Measurements from ENCODE around the gene HIVEP2.

HIVEP2 gene

DNA sequence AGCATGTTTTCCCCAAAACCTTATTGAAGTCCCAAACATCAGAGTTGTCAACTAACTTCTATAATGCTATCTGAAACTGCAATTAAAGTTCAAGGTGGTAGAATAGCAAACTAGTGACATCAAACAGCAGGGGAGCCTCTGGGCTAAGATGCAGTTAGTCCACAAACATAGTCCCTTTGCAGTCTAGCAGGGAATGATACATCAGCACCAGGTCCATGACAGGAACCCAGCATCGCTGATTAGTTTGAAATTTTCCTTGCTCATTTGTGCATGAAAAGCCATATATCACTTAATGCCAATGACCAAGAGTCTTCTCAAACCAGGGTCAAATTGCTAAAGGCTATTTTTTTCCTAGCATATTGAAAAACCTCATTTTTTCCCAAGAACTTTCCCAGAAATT, 145.3 kb downstream of the HIVEP2 start:
- DNase-seq = no peak
- no peaks in the 10 kb centered on the region for H3K27me3 ChIP-seq (ENCODE audit: insufficient read depth, low read length)
- no peak overlapping the region for H3K18ac ChIP-seq (ENCODE audit: low read length)
- no peak overlapping the region for H3K4me3 ChIP-seq (ENCODE audit: low read depth, low read length)
- H3K14ac ChIP-seq (ENCODE audit: low read length) = no peak overlapping the region
- H3K36me3 ChIP-seq (ENCODE audit: control insufficient read depth in 1 of 2, insufficient read depth in 2 of 2, low read length in 2 of 2) = no peaks in the 10 kb centered on the region
- no peak overlapping the region for H3K27ac ChIP-seq (ENCODE audit: low read depth, low read length)
- H3K9me3 ChIP-seq (ENCODE audit: insufficient read depth, low read depth, low read length) = no peaks in the 10 kb centered on the region
- no peaks in the 10 kb centered on the region for H3K79me1 ChIP-seq (ENCODE audit: low read length)
- H3K79me2 ChIP-seq (ENCODE audit: control insufficient read depth, insufficient read depth, low read length, poor library complexity) = no peaks in the 10 kb centered on the region
- no CpG with 5 or more reads among the region's 1 CpG for WGBS (ENCODE audit: extremely low coverage, insufficient coverage, insufficient read length)
- no peak overlapping the region for H2BK12ac ChIP-seq (ENCODE audit: low read length)
- no peak overlapping the region for H4K8ac ChIP-seq (ENCODE audit: low read depth, low read length)
- no peak overlapping the region for H2AFZ ChIP-seq (ENCODE audit: insufficient read depth, low read length, poor library complexity)
- H2AK5ac ChIP-seq (ENCODE audit: low read length) = no peak overlapping the region
- no peak overlapping the region for H4K91ac ChIP-seq (ENCODE audit: low read depth, low read length)
- no peaks in the 10 kb centered on the region for H3K4me1 ChIP-seq (ENCODE audit: control insufficient read depth in 1 of 2, insufficient read depth in 2 of 2, low read length in 2 of 2)
- no peak overlapping the region for H2BK120ac ChIP-seq (ENCODE audit: insufficient read depth, low read length, poor library complexity)
- H4K12ac ChIP-seq (ENCODE audit: low read depth, low read length) = no peak overlapping the region
- no peak overlapping the region for H3K23ac ChIP-seq (ENCODE audit: low read length)
- H3K4me2 ChIP-seq (ENCODE audit: low read length) = no peak overlapping the region
- no peak overlapping the region for H3K9ac ChIP-seq (ENCODE audit: low read length)
- H3K4ac ChIP-seq (ENCODE audit: low read depth, low read length) = no peak overlapping the region
- H2BK5ac ChIP-seq (ENCODE audit: low read depth, low read length, poor library complexity) = no peak overlapping the region

DNA sequence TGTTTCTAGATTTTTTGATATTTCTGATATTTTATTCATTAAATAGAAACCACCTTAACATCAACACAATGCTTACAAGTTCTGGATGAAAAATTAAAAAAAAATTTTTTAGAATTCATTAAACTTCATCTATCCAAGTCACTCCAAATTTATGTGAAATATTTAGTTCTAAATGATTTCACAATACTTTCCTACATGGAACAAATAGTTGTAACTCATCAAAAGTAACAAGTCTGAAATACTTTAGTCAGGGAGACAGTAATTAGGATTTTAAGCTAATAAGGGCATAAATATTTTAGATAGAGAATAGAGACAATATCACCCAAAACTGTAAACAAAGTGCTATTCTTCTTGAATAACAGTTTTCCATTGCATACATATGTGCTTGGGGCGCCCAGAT, 147.8 kb downstream of the HIVEP2 start:
- H4K91ac ChIP-seq (ENCODE audit: low read depth, low read length) = no peak overlapping the region
- H2BK12ac ChIP-seq (ENCODE audit: low read length) = no peak overlapping the region
- H3K4me1 ChIP-seq (ENCODE audit: control insufficient read depth in 1 of 2, insufficient read depth in 2 of 2, low read length in 2 of 2) = no peaks in the 10 kb centered on the region
- H2BK5ac ChIP-seq (ENCODE audit: low read depth, low read length, poor library complexity) = no peak overlapping the region
- H3K9ac ChIP-seq (ENCODE audit: low read length) = no peak overlapping the region
- no CpG with 5 or more reads among the region's 1 CpG for WGBS (ENCODE audit: extremely low coverage, insufficient coverage, insufficient read length)
- no peaks in the 10 kb centered on the region for H3K79me1 ChIP-seq (ENCODE audit: low read length)
- H3K14ac ChIP-seq (ENCODE audit: low read length) = no peak overlapping the region
- H3K4me2 ChIP-seq (ENCODE audit: low read length) = no peak overlapping the region
- H4K12ac ChIP-seq (ENCODE audit: low read depth, low read length) = no peak overlapping the region
- no peak overlapping the region for H3K23ac ChIP-seq (ENCODE audit: low read length)
- H2BK120ac ChIP-seq (ENCODE audit: insufficient read depth, low read length, poor library complexity) = no peak overlapping the region
- no peaks in the 10 kb centered on the region for H3K27me3 ChIP-seq (ENCODE audit: insufficient read depth, low read length)
- no peak overlapping the region for H2AFZ ChIP-seq (ENCODE audit: insufficient read depth, low read length, poor library complexity)
- DNase-seq = peak in 1 of 2 donors; percentile 31
- H3K4me3 ChIP-seq (ENCODE audit: low read depth, low read length) = no peak overlapping the region
- H3K18ac ChIP-seq (ENCODE audit: low read length) = no peak overlapping the region
- no peak overlapping the region for H2AK5ac ChIP-seq (ENCODE audit: low read length)
- H3K9me3 ChIP-seq (ENCODE audit: insufficient read depth, low read depth, low read length) = no peaks in the 10 kb centered on the region
- no peaks in the 10 kb centered on the region for H3K79me2 ChIP-seq (ENCODE audit: control insufficient read depth, insufficient read depth, low read length, poor library complexity)
- H3K36me3 ChIP-seq (ENCODE audit: control insufficient read depth in 1 of 2, insufficient read depth in 2 of 2, low read length in 2 of 2) = no peaks in the 10 kb centered on the region
- H3K27ac ChIP-seq (ENCODE audit: low read depth, low read length) = no peak overlapping the region
- H3K4ac ChIP-seq (ENCODE audit: low read depth, low read length) = no peak overlapping the region
- no peak overlapping the region for H4K8ac ChIP-seq (ENCODE audit: low read depth, low read length)

DNA sequence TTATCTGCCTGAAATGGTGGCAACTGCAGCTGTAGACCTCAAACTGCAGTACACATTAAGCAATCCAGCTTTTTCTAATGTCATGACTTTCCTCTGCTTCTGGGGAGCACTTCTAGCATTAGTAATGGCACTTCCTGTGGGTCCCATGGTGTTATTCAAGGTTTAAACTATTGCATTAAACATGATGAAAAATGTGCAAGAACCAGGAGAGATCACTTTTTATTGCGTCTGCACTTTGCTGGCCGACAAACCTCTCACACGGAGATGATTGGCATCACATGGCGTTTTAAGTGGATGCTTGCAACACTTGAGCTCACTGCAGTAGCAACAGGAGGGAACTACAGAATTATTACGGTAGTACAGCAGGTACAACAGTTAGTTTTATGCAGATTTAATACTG, 148.4 kb downstream of the HIVEP2 start:
- Histone ChIP-seq H4K8ac (ENCODE audit: low read depth, low read length) (no peak overlapping the region), H3K4me2 (ENCODE audit: low read length) (no peak overlapping the region), H3K4ac (ENCODE audit: low read depth, low read length) (no peak overlapping the region), H3K4me3 (ENCODE audit: low read depth, low read length) (no peak overlapping the region), H3K14ac (ENCODE audit: low read length) (no peak overlapping the region), H3K27me3 (ENCODE audit: insufficient read depth, low read length) (no peaks in the 10 kb centered on the region), H3K23ac (ENCODE audit: low read length) (no peak overlapping the region), H2AFZ (ENCODE audit: insufficient read depth, low read length, poor library complexity) (no peak overlapping the region), H2AK5ac (ENCODE audit: low read length) (no peak overlapping the region), H3K79me2 (ENCODE audit: control insufficient read depth, insufficient read depth, low read length, poor library complexity) (no peaks in the 10 kb centered on the region), H3K9me3 (ENCODE audit: insufficient read depth, low read depth, low read length) (no peaks in the 10 kb centered on the region), H4K12ac (ENCODE audit: low read depth, low read length) (no peak overlapping the region), H3K27ac (ENCODE audit: low read depth, low read length) (no peak overlapping the region), H3K9ac (ENCODE audit: low read length) (no peak overlapping the region), H3K36me3 (ENCODE audit: control insufficient read depth in 1 of 2, insufficient read depth in 2 of 2, low read length in 2 of 2) (no peaks in the 10 kb centered on the region), H2BK12ac (ENCODE audit: low read length) (no peak overlapping the region), H4K91ac (ENCODE audit: low read depth, low read length) (no peak overlapping the region), H3K4me1 (ENCODE audit: control insufficient read depth in 1 of 2, insufficient read depth in 2 of 2, low read length in 2 of 2) (no peaks in the 10 kb centered on the region), H2BK5ac (ENCODE audit: low read depth, low read length, poor library complexity) (no peak overlapping the region), H3K18ac (ENCODE audit: low read length) (no peak overlapping the region), H2BK120ac (ENCODE audit: insufficient read depth, low read length, poor library complexity) (no peak overlapping the region), H3K79me1 (ENCODE audit: low read length) (no peaks in the 10 kb centered on the region)
- WGBS (ENCODE audit: extremely low coverage, insufficient coverage, insufficient read length) = no CpG with 5 or more reads among the region's 5 CpGs
- DNase-seq = peak in 1 of 2 donors; percentile 13

DNA sequence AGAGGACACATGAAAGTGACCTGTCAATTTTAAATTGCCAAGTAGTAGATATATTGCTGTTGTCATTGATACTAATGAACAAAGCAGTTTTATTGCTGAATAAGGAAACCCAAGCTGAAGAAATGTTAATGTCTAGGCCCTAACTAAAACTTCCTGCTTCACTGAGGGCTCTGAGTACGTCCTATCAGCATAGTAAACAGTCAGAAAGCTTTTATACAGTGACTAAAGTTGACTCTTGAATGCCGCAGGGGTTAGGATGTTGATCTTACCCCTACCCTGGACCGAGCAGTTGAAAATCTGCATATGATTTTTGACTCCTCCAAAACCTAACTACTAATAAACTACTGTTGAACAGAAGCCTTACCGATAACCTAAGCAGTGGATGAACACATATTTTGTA, 149.0 kb downstream of the HIVEP2 start:
- no peaks in the 10 kb centered on the region for H3K9me3 ChIP-seq (ENCODE audit: insufficient read depth, low read depth, low read length)

More for the DNA sequence above, 149.0 kb downstream of the HIVEP2 start:
- H3K9ac ChIP-seq (ENCODE audit: low read length) = no peak overlapping the region
- no peak for DNase-seq
- no peak overlapping the region for H3K4me2 ChIP-seq (ENCODE audit: low read length)
- no peaks in the 10 kb centered on the region for H3K36me3 ChIP-seq (ENCODE audit: control insufficient read depth in 1 of 2, insufficient read depth in 2 of 2, low read length in 2 of 2)
- no CpG with 5 or more reads among the region's 4 CpGs for WGBS (ENCODE audit: extremely low coverage, insufficient coverage, insufficient read length)
- no peak overlapping the region for H4K8ac ChIP-seq (ENCODE audit: low read depth, low read length)
- no peak overlapping the region for H2AFZ ChIP-seq (ENCODE audit: insufficient read depth, low read length, poor library complexity)
- H3K4ac ChIP-seq (ENCODE audit: low read depth, low read length) = no peak overlapping the region
- no peak overlapping the region for H4K91ac ChIP-seq (ENCODE audit: low read depth, low read length)
- H3K23ac ChIP-seq (ENCODE audit: low read length) = no peak overlapping the region
- H4K12ac ChIP-seq (ENCODE audit: low read depth, low read length) = no peak overlapping the region
- no peak overlapping the region for H3K4me3 ChIP-seq (ENCODE audit: low read depth, low read length)
- no peak overlapping the region for H2BK12ac ChIP-seq (ENCODE audit: low read length)
- no peaks in the 10 kb centered on the region for H3K27me3 ChIP-seq (ENCODE audit: insufficient read depth, low read length)
- H2BK120ac ChIP-seq (ENCODE audit: insufficient read depth, low read length, poor library complexity) = no peak overlapping the region
- H2AK5ac ChIP-seq (ENCODE audit: low read length) = no peak overlapping the region
- no peak overlapping the region for H3K18ac ChIP-seq (ENCODE audit: low read length)
- H3K4me1 ChIP-seq (ENCODE audit: control insufficient read depth in 1 of 2, insufficient read depth in 2 of 2, low read length in 2 of 2) = no peaks in the 10 kb centered on the region
- no peak overlapping the region for H2BK5ac ChIP-seq (ENCODE audit: low read depth, low read length, poor library complexity)
- no peaks in the 10 kb centered on the region for H3K79me2 ChIP-seq (ENCODE audit: control insufficient read depth, insufficient read depth, low read length, poor library complexity)
- no peak overlapping the region for H3K14ac ChIP-seq (ENCODE audit: low read length)
- no peak overlapping the region for H3K27ac ChIP-seq (ENCODE audit: low read depth, low read length)
- H3K79me1 ChIP-seq (ENCODE audit: low read length) = no peaks in the 10 kb centered on the region

Data from trophoblast cell (in vitro differentiated cells and primary cell).